ENCODE data around the gene ASXL3.

ASXL3 gene

GRCh38 chr18:33735428-33735827 is 157.4 kb downstream of the ASXL3 start:
- DNase-seq: no peak

GRCh38 chr18:33741760-33742159 is 163.7 kb downstream of the ASXL3 start:
- no peak for DNase-seq

- no peak for DNase-seq
Measured at GRCh38 chr18:33744032-33744697, 166.1 kb downstream of the ASXL3 start.

- DNase-seq: no peak
Measured at GRCh38 chr18:33745151-33745795, 167.3 kb downstream of the ASXL3 start.

- DNase-seq: no peak
Measured at GRCh38 chr18:33745871-33746545, 168.0 kb downstream of the ASXL3 start.

GRCh38 chr18:33749834-33750233 is 171.8 kb downstream of the ASXL3 start:
- no peak for DNase-seq

- DNase-seq: no peak
Measured at GRCh38 chr18:33750366-33750765, 172.3 kb downstream of the ASXL3 start.

- DNase-seq: peak; percentile 74
Measured at GRCh38 chr18:33751613-33752221, 173.7 kb downstream of the ASXL3 start.

GRCh38 chr18:33755391-33755790 is 177.4 kb downstream of the ASXL3 start:
- no peak for DNase-seq

GRCh38 chr18:33755931-33756560 is 178.0 kb downstream of the ASXL3 start:
- DNase-seq: peak; percentile 76

GRCh38 chr18:33757037-33757436 is 179.0 kb downstream of the ASXL3 start:
- DNase-seq: no peak

- DNase-seq: peak; percentile 66
Measured at GRCh38 chr18:33761363-33761762, 183.3 kb downstream of the ASXL3 start.

- DNase-seq: peak; percentile 56
Measured at GRCh38 chr18:33781429-33781828, 203.4 kb downstream of the ASXL3 start.
